Measurements from ENCODE around the gene RALY.

- TF ChIP-seq CTCF (IDR thresholded peaks at IDR 0.05) (peak; percentile 79 to 88 (median 84)), POLR2AphosphoS5 (IDR thresholded peaks at IDR 0.05) (no peak), POLR2A (IDR thresholded peaks at IDR 0.05) (no peak)
These were observed 135.9 kb downstream of the RALY start for GRCh38 chr20:34129518-34130162.
